ENCODE results near the gene KATNAL2.
"Not testable (repeated sequence)": the region's sequence is repeated elsewhere in the genome, so short reads cannot be mapped to it uniquely, and the experiment has no call there.

The KATNAL2 gene

DNA sequence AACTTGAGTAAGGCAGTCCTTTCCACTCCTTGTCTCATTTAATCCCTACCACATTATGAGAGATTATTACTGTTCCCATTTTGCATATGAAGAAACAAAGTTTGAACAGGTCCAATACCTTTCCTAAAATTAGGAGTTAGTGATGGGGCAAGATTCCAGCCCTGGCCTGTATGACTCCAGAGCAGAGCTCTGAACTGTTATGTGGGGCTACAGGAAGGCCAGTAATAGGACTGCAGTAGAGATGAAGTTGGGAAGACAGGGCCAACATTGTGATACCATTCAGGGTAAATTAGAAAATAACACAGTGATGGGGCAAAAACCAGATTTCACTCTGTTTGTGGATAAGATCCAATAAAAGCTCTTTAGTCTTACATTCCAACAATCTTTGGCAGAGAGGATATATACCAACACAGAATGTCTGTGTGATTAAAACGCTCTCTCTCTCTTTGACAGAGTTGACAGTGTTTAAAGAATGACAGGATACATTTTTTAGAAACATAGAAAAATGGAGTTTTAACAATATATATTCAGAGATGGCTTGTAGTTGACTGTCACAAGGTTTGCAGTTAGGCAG is 22.7 kb downstream of the KATNAL2 start:
- no peak for DNase-seq

DNA sequence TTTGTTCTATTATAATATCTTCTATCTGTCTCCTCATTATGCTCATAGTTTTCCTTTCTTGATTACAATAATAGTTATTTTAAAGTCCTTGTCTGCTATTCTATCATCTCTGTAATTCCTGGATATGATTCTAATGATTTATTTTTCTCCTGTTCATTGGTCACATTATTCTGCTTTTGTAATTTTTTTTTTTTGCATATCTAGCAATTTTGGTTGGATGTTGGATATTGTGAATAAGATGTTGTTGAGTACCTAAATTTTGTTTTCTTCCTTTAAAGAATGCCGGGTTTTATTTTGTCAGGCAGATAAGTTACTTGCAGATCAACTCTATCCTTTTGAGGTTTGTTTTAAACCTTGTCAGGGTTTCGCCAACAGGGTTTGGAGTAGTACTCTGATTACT is 25.2 kb downstream of the KATNAL2 start:
- no peak for DNase-seq

DNA sequence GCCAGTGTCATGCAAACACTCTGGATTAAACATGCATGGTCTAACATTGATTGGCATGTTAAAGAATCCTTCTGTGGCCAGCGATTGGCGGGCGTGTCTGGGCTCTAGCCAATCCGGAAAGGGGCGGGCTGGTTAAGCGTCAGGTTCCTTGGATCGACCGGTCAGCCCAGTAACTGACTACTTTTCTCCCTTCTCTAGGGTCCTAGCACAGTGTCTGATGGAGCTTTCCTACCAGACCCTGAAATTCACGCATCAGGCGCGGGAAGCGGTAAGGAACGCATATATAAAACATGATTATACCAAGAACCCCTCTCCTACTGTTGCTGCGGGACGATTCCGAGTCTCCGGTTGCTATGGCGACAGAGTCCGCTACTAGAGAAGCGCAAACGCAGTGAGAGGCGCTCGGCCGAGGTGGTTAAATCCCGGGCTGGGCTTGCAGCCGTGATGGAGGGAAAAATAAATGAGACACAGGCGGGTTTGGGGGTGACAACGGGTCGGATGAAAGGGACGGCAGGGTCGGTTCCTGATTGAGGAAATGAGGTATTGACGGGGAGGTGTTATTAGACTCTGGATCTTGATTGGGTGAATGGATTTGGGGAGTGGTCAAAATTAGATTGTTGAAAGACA is 29.4 kb downstream of the KATNAL2 start:
- DNase-seq, result peak; percentile 55

DNA sequence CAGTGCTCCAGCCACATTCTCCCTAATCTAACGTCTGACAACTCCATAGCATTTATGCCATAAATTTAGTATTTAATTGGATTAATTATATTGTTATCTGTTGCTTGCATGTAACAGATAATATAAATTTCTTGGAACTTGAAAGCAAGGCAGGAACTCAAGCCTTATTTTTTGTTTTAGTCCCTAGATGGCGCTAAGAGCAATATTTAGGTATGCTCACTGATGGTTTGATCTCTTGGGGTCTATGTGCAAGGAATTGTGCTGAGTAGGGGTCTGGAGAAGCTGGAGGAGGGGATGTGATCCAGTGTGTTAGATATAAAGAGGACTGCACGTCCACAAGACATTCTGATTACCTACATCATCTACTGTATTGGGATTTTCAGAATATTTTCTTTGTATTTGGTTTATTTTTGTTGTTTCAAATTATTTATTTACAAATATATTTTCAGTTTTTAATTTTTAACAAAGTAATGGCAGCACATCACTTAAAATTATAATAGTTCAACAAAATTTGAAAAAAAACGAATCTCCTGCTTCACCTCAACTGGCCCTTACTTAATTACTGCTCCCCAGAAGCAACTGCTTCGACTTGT is 32.8 kb downstream of the KATNAL2 start:
- DNase-seq, result no peak

DNA sequence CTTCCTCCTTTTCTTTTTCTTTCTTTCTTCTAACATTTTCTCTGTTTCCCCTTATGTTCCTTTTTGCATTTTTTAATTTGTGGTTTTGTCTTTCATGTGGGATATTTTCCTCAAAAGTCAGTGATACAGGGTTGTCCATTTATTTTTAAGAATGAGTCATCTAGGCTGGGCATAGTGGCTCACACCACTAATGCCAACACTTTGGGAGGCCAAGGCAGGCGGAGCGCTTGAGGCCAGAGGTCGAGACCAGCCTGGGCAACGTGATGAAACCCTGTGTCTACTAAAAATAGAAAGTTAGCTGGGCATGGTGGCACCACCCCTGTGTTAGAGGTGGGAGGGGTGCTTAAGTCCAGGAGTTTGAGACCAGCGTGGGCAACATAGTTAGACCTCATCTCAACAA is 35.8 kb downstream of the KATNAL2 start:
- no peak for DNase-seq

DNA sequence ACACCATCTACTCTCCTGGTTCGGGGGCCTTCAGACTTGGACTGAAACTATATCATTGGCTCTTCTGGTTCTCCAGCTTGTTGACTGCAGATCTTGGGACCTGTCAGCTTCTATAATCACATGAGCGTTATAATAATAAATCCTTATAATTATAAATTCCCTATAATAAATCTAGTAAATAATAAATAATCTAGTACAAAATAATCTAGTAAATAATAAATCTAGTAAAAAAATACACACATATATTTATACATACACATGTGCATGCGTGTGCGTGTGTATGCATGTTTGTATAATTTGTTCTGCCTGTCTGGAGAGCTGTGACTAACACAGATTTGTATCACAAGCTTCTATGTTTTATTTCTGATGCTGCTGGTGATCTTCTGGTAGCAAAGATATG is 40.8 kb downstream of the KATNAL2 start:
- no peak for DNase-seq

DNA sequence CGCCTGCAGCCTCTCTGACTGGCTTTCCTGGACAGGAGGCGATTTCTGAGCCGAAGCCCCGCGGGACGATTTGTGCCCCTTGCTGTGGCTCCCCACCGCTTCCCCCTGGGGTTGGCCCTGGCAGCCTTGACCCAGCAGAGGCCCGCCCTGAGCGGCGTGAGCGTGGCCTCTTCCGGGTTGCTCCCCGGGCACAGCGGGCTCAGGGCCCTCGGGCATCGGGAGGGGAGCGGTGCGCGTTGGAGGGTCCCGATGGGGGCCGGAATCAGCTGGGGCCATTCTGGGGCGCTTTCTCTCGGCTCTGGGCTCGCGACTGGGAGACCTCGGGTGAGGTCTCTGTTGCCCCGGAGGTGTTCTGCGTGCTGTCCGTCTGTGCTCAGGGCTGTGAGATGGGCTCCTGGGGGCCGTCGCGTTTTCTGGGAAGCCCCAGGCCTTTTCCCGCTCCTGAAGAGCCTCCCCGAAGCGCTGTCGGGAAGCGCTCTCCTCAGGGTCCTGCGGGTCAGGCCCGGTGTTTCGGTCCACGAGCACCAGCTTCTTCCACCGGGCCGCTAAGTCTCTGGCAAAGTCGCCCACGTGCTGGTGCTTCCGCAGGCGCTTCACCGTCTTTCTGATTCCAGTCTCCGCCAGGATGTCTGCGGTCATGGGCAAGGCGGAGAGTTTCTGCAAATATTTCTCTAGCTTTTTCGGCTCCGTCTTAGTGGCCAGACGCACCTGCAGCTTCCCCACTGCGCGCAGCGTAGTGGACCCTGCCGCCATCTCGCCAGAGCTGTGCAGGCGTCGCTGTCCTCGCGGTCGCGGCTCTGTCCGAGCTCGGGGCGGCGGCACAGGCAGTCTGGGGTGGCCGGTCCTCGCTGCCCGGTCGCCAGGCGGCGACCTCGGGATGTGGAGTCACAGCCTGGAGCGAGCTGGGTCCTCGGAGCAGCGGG is 46.5 kb downstream of the KATNAL2 start:
- not testable (repeated sequence) for DNase-seq

DNA sequence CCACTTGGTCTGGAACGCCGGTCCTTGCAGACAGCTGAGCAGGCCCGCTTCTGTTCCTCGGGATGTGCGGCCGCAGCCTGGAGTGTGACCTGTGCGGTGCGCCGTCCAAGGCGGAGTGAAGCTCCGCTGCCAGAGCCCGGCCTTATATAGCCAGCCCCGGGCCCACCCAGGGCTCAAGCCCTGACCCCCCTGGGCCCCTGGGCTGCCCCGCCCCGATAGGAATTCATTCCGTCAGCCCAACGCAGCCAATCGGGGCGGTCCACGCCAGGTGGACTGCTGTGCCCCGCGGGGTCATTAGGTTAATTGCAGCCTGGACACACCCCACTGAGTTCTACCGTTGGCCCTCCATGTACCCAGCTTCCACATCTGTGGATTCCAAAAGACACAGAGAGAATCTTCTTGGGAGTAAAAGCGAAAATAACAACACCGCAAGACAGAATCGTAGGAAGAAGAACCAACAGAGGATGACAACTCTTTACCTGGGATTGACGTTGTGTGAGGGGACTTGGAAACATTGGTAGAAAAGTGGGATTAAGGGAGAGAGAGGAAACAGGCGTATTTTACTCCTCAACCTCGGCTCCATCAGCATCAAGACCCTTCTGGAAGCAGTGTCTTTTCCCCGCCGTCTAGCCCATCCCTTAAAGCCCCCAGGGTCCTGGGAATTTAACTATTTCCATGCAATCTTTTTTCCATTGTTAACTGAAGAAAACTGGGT is 47.3 kb downstream of the KATNAL2 start:
- DNase-seq, result not testable (repeated sequence)

DNA sequence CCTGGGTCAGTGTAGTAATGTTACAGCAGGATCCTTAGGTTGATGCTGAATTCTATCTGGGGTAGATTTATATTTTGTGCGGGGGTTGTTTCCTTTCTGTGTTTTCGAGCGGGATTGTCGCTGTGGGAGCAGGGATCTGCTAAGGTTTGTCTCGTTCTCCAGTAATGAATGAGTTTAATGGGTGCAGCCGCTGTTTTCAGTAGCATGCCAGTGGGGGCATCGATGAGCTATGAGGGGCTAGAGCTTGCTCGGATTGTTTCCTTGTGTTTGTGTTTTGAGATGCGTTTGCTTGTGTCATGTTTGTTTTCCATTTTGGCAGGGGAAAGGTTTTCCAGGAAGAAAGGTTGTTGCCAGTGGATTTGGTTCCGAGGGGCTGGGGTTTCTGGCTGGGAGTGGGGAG is 48.9 kb downstream of the KATNAL2 start:
- not testable (repeated sequence) for DNase-seq

DNA sequence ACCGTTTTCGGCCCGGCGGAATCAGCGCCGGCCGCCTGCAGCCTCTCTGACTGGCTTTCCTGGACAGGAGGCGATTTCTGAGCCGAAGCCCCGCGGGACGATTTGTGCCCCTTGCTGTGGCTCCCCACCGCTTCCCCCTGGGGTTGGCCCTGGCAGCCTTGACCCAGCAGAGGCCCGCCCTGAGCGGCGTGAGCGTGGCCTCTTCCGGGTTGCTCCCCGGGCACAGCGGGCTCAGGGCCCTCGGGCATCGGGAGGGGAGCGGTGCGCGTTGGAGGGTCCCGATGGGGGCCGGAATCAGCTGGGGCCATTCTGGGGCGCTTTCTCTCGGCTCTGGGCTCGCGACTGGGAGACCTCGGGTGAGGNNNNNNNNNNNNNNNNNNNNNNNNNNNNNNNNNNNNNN is 52.1 kb downstream of the KATNAL2 start:
- DNase-seq, result not testable (repeated sequence)

DNA sequence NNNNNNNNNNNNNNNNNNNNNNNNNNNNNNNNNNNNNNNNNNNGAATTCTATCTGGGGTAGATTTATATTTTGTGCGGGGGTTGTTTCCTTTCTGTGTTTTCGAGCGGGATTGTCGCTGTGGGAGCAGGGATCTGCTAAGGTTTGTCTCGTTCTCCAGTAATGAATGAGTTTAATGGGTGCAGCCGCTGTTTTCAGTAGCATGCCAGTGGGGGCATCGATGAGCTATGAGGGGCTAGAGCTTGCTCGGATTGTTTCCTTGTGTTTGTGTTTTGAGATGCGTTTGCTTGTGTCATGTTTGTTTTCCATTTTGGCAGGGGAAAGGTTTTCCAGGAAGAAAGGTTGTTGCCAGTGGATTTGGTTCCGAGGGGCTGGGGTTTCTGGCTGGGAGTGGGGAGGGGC is 102.5 kb downstream of the KATNAL2 start:
- not testable (repeated sequence) for DNase-seq

DNA sequence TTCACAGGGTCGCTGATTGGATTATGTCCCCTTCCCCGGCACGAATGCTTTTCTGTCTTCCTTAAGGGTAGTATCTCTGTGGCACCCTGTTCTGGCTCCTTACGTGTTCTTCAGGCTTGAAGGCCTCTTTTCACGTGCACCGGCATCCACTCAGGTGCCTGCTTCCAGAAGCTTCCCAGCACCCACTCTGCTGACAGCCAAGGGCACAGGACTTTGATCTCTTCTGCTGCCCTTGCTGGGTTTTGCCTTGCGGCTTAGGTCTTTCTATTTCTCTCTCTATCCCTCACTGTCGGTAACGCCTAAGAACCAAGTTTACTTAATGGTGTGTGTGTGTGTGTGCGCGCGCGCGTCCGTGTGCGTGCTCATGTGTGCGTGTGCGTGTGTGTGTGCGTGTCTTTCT is 103.4 kb downstream of the KATNAL2 start:
- DNase-seq, result not testable (repeated sequence)

DNA sequence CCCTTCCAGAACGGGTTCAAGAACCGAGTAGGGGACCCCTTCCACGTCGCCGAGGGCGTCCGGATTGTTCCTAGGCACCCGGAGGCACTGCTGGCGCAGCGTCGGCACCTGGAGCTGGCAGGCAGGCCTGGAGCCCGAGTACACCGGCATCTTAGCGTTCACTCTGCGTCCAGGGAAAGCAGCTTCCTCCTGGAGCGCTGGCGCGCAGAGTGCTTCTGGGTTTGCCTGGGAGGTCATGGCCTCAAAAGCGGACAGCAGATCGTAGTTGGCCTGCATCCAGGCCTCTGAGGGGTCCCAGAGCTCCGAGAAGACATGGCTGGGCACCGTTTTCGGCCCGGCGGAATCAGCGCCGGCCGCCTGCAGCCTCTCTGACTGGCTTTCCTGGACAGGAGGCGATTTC is 105.4 kb downstream of the KATNAL2 start:
- not testable (repeated sequence) for DNase-seq

DNA sequence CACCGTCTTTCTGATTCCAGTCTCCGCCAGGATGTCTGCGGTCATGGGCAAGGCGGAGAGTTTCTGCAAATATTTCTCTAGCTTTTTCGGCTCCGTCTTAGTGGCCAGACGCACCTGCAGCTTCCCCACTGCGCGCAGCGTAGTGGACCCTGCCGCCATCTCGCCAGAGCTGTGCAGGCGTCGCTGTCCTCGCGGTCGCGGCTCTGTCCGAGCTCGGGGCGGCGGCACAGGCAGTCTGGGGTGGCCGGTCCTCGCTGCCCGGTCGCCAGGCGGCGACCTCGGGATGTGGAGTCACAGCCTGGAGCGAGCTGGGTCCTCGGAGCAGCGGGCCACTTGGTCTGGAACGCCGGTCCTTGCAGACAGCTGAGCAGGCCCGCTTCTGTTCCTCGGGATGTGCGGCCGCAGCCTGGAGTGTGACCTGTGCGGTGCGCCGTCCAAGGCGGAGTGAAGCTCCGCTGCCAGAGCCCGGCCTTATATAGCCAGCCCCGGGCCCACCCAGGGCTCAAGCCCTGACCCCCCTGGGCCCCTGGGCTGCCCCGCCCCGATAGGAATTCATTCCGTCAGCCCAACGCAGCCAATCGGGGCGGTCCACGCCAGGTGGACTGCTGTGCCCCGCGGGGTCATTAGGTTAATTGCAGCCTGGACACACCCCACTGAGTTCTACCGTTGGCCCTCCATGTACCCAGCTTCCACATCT is 106.5 kb downstream of the KATNAL2 start:
- DNase-seq, result not testable (repeated sequence)

DNA sequence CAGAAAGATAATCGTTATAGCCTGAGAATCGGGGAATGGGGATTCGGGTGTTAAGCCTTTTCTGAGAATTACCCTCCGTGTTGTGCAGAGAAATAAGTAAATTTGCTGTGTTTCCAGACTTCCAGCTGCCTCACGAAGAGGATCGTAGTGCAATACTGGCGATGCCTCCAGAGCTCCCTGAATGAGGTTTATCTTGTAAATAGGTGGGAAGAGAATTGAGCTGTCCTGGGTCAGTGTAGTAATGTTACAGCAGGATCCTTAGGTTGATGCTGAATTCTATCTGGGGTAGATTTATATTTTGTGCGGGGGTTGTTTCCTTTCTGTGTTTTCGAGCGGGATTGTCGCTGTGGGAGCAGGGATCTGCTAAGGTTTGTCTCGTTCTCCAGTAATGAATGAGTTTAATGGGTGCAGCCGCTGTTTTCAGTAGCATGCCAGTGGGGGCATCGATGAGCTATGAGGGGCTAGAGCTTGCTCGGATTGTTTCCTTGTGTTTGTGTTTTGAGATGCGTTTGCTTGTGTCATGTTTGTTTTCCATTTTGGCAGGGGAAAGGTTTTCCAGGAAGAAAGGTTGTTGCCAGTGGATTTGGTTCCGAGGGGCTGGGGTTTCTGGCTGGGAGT is 108.3 kb downstream of the KATNAL2 start:
- DNase-seq, result not testable (repeated sequence)

DNA sequence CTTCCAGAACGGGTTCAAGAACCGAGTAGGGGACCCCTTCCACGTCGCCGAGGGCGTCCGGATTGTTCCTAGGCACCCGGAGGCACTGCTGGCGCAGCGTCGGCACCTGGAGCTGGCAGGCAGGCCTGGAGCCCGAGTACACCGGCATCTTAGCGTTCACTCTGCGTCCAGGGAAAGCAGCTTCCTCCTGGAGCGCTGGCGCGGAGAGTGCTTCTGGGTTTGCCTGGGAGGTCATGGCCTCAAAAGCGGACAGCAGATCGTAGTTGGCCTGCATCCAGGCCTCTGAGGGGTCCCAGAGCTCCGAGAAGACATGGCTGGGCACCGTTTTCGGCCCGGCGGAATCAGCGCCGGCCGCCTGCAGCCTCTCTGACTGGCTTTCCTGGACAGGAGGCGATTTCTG is 111.3 kb downstream of the KATNAL2 start:
- DNase-seq, result not testable (repeated sequence)

DNA sequence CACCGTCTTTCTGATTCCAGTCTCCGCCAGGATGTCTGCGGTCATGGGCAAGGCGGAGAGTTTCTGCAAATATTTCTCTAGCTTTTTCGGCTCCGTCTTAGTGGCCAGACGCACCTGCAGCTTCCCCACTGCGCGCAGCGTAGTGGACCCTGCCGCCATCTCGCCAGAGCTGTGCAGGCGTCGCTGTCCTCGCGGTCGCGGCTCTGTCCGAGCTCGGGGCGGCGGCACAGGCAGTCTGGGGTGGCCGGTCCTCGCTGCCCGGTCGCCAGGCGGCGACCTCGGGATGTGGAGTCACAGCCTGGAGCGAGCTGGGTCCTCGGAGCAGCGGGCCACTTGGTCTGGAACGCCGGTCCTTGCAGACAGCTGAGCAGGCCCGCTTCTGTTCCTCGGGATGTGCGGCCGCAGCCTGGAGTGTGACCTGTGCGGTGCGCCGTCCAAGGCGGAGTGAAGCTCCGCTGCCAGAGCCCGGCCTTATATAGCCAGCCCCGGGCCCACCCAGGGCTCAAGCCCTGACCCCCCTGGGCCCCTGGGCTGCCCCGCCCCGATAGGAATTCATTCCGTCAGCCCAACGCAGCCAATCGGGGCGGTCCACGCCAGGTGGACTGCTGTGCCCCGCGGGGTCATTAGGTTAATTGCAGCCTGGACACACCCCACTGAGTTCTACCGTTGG is 112.4 kb downstream of the KATNAL2 start:
- not testable (repeated sequence) for DNase-seq

DNA sequence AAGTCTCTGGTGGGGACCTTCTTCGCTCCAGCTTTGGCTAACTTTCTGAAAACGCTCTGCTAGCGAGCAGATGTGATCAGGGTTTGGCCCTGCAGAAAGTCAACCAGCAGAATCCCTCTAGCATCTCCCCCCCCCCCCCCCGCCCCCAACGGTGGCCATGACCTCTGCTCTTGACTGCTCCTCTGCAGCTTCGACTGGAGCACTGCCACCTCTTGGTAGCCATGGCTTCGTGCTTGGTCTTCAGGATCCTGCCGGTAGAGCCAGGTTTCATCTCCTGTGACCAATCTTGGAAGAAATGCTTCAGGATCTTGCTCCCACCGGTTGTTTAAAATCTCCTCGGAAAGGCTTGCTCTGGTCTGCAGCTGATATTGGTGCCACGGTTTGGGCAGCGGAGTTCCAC is 113.5 kb downstream of the KATNAL2 start:
- not testable (repeated sequence) for DNase-seq

DNA sequence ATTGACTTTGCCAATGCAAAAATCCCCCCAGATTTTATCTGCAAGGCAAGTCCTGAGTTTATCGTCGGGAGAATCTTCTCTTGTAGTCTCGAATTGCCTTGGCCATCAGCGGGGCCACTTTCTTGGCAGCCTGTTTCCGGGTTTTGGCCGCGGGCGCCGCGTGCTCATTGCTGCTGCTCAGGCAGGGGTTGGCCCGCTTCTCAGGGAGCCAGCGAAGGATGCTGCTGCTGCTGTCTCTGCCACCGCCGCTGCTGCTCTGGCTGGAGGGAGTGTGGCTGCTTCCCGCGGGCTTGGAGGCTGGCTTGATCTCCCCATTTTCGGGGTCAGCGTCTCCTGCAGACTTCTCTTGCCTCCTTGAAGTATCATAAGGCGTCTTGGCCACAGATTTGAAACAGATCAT is 115.5 kb downstream of the KATNAL2 start:
- no peak for DNase-seq

DNA sequence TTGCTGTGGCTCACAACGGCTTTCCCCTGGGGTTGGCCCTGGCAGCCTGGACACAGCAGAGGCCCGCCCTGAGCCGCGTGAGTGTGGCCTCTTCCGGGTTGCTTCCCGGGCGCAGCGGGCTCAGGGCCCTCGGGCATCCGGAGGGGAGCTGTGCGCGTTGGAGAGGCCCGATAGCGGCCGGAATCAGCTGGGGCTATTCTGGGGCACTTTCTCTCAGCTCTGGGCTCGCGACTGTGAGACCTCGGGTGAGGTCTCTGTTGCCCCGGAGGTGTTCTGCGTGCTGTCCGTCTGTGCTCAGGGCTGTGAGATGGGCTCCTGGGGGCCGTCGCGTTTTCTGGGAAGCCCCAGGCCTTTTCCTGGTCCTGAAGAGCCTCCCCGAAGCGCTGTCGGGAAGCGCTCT is 117.2 kb downstream of the KATNAL2 start:
- DNase-seq, result not testable (repeated sequence)

DNA sequence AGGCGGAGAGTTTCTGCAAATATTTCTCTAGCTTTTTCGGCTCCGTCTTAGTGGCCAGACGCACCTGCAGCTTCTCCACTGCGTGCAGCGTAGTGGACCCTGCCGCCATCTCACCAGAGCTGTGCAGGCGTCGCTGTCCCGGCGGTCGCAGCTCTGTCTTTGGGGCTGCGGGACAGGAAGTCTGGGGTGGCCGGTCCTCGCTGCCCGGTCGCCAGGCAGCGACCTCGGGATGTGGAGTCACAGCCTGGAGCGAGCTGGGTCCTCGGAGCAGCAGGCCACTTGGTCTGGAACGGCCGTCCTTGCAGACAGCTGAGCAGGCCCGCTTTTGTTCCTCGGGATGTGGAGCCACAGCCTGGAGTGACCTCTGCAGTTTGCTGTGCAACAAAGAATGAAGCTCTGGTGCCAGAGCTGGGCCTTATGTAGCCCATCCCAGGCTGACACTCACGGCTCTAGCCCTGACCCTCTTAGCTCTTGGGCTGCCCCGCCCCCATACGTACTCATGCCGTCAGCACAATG is 117.8 kb downstream of the KATNAL2 start, which contains the start of gene ELOA2:
Gene ELOA2 (minus strand): TSS at position 466 of the 516 bp plus-strand sequence. CDS start 357 bp downstream, at position 109.
- DNase-seq, result no peak

All from stimulated activated CD4-positive, alpha-beta T cell treated with anti-CD3 and anti-CD28 coated beads, Interleukin-4, amount 100 ng/mL, for 24 hours (primary cell).